Sigmoid colon (tissue), 3 donors: ENCODE measurements around the gene FNDC11.

Source experiments
- POLR2A ChIP-seq, 2 donors: fragments of 450-650 bp; IDR thresholded peaks; one replicate each; pipeline ENCODE4 v1.6.1; 2016; ENCODE audit warnings: antibody characterized with exemption in 2 of 2, mild to moderate bottlenecking in 2 of 2, moderate library complexity in 2 of 2
- TF ChIP-seq, protein P1 (sequence below), 4 experiments: fragments of 450-650 bp in 3 of 4; fragments of 200-600 bp in 1 of 4; IDR thresholded peaks; one replicate each; pipeline ENCODE4 v1.5.1; 2016 to 2019; ENCODE audit warnings: antibody characterized with exemption in 4 of 4, mild to moderate bottlenecking in 3 of 4, moderate library complexity in 2 of 4

DNA sequence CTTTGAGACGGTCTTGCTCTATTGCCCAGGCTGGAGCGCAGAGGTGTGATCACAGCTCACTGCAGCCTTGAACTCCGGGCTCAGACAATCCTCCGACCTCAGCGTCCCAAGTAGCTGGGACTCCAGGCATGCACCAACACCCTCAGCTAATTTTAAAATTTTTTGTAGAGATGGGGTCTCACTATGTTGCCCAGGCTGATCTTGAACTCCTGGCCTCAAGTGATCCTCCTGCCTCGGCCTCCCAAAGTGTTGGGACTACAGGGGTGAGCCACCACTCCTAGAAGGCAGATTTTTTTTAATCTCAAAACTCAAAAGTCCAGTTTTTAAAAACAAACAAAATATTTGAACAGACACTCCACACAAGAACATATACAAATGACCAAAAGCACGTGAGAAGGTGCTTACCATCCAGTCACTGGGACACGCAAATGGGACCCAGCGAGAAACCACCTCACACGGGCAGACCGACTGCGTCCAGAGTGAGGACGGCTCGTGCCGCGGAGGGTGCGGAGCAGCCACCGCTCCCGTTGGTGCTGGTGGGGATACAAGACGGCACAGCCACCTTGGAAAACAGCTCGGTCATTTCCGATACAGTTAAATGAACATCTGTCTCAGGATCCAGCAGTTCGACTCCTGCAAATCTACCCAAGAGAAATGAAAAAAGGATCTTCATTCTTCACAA lies 28.6 kb downstream of the FNDC11 start:
- TF ChIP-seq, protein P1, sequence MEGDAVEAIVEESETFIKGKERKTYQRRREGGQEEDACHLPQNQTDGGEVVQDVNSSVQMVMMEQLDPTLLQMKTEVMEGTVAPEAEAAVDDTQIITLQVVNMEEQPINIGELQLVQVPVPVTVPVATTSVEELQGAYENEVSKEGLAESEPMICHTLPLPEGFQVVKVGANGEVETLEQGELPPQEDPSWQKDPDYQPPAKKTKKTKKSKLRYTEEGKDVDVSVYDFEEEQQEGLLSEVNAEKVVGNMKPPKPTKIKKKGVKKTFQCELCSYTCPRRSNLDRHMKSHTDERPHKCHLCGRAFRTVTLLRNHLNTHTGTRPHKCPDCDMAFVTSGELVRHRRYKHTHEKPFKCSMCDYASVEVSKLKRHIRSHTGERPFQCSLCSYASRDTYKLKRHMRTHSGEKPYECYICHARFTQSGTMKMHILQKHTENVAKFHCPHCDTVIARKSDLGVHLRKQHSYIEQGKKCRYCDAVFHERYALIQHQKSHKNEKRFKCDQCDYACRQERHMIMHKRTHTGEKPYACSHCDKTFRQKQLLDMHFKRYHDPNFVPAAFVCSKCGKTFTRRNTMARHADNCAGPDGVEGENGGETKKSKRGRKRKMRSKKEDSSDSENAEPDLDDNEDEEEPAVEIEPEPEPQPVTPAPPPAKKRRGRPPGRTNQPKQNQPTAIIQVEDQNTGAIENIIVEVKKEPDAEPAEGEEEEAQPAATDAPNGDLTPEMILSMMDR (IDR thresholded peaks at IDR 0.05), result no peak
- no peak for TF ChIP-seq POLR2A (IDR thresholded peaks at IDR 0.05)
